GDM1 (cell line): ENCODE data around the gene HSPBP1.

Experiments used
- DNase-seq: peaks from one replicate; lab custom pipeline; 2025; lab: John Stamatoyannopoulos, UW

HSPBP1 gene

GRCh38 chr19:55254625-55254977 is 25.3 kb downstream of the HSPBP1 start:
- no peak for DNase-seq

- DNase-seq = peak; percentile 82
Observed at GRCh38 chr19:55253842-55254624, 25.9 kb downstream of the HSPBP1 start.

- no peak for DNase-seq
Observed at GRCh38 chr19:55252760-55253663, 26.9 kb downstream of the HSPBP1 start.

- peak; percentile 91 for DNase-seq
Observed at GRCh38 chr19:55251341-55252081, 28.4 kb downstream of the HSPBP1 start.

- DNase-seq = no peak
Observed at GRCh38 chr19:55250262-55251036, 29.5 kb downstream of the HSPBP1 start.

GRCh38 chr19:55249841-55250240 is 30.1 kb downstream of the HSPBP1 start:
- no peak for DNase-seq

GRCh38 chr19:55248704-55249103 is 31.2 kb downstream of the HSPBP1 start:
- DNase-seq = no peak

GRCh38 chr19:55248166-55248675 is 31.7 kb downstream of the HSPBP1 start:
- DNase-seq = no peak

- DNase-seq = no peak
Observed at GRCh38 chr19:55247621-55248099, 32.2 kb downstream of the HSPBP1 start.

GRCh38 chr19:55246462-55247451 is 33.2 kb downstream of the HSPBP1 start:
- no peak for DNase-seq

GRCh38 chr19:55245236-55245904 is 34.5 kb downstream of the HSPBP1 start:
- DNase-seq = no peak

- DNase-seq = no peak
Observed at GRCh38 chr19:55244004-55244680, 35.8 kb downstream of the HSPBP1 start.

- DNase-seq = no peak
Observed at GRCh38 chr19:55242517-55242916, 37.4 kb downstream of the HSPBP1 start.

- DNase-seq = no peak
Observed at GRCh38 chr19:55241935-55242464, 37.9 kb downstream of the HSPBP1 start.

GRCh38 chr19:55241143-55241934 is 38.6 kb downstream of the HSPBP1 start:
- DNase-seq = no peak

GRCh38 chr19:55240713-55241020 is 39.2 kb downstream of the HSPBP1 start:
- DNase-seq = no peak

GRCh38 chr19:55239004-55239403 is 40.9 kb downstream of the HSPBP1 start:
- no peak for DNase-seq

GRCh38 chr19:55238030-55238429 is 41.9 kb downstream of the HSPBP1 start:
- no peak for DNase-seq
